ENCODE measurements around the gene TCL1A. TPM values are rescaled to one million over a fixed set of nuclear protein-coding genes. Genes with fewer than 3 reads are reported as not detected.

TCL1A gene
- total and polyA plus RNA-seq, 10 of the 15 experiments (the other 5 are each of a cell fraction or from before 2014, with no cell fraction given), result 5.9 to 283 (median 113) TPM

GRCh38 chr14:95711476-95712176, 2.3 kb downstream of the TCL1A start:
- H3K79me2 ChIP-seq (ENCODE audit: control insufficient read depth, insufficient read depth, low read length), result peaks cover 25% of the 10 kb centered on the region
- DNase-seq (ENCODE audit: low read depth, low spot score), result no peak
- H3K9ac ChIP-seq (ENCODE audit: control insufficient read depth, insufficient read depth, low read length), result peak overlapping the region; percentile 87
- peaks cover 0 to 13% of the 10 kb centered on the region in 2 experiments; a peak in 2 of 4 replicates for H3K36me3 ChIP-seq (ENCODE audit: control insufficient read depth in 2 of 2, insufficient read depth in 2 of 2, low read length in 1 of 2)
- peak overlapping the region; percentile 85 for H3K27ac ChIP-seq (ENCODE audit: control insufficient read depth, insufficient read depth)
- in situ Hi-C loops (cut with MboI) (no loop called here), intact Hi-C loops (cut with micrococcal nuclease; ENCODE audit: unreplicated experiment) (no loop called here)
- FAIRE-seq, result peak; percentile 78
- peak overlapping the region; percentile 84 for H3K4me3 ChIP-seq
- H4K20me1 ChIP-seq (ENCODE audit: control insufficient read depth, insufficient read depth), result no peaks in the 10 kb centered on the region
- H3K27me3 ChIP-seq (replicated peaks in 1 of 2; ENCODE audit: control insufficient read depth in 2 of 2, insufficient read depth in 2 of 2, low read length in 1 of 2), result no peaks in the 10 kb centered on the region
- peak overlapping the region; percentile 93 for H3K4me2 ChIP-seq (ENCODE audit: control insufficient read depth, insufficient read depth)
- ATAC-seq, result peak; percentile 44
- no peak for TF ChIP-seq MLLT1 (IDR thresholded peaks at IDR 0.05)
- TF ChIP-seq ZBTB4 (CRISPR knock-in tag; IDR thresholded peaks at IDR 0.05), result no peak
- no peak for TF ChIP-seq ZZZ3 (IDR thresholded peaks at IDR 0.05; ENCODE audit: control insufficient read depth, insufficient read length, low read depth)
- TF ChIP-seq RUNX3 (IDR thresholded peaks at IDR 0.05; ENCODE audit: low read length), result peak; percentile 64
- TF ChIP-seq POLR2A (IDR thresholded peaks at IDR 0.05; ENCODE audit: low read depth, low read length), result 0 out of 2 replicates have a peak, but pooled peaks have one; percentile 41
- TF ChIP-seq SPI1 (IDR thresholded peaks at IDR 0.05; ENCODE audit: borderline replicate concordance, insufficient read depth, low read depth, low read length), result peak; percentile 81
- TF ChIP-seq NR2C2 (IDR thresholded peaks at IDR 0.05; ENCODE audit: borderline replicate concordance, control insufficient read depth, insufficient read length, low read depth), result no peak
- CTCF ChIA-PET, result interaction anchor here (0.9 to 1.9 kb wide), 6 partner anchors 10 to 150 kb away, joined by 3 to 6 read pairs (median 4); no protein-coding TSS in a partner anchor
- no TSS peak for BruUV-seq (replicated peaks)
- RAD21 ChIA-PET (ENCODE audit: unreplicated experiment), result interaction anchor here (1.3 kb wide), 1 partner anchor 14 kb away, joined by 4 read pairs; no protein-coding TSS in a partner anchor
- peaks cover 19% of the 10 kb centered on the region for H3K4me1 ChIP-seq (ENCODE audit: control insufficient read depth, insufficient read depth, low read length)
- no peaks in the 10 kb centered on the region for H3K9me3 ChIP-seq (replicated peaks; ENCODE audit: control insufficient read depth, insufficient read depth, low read length)
- POLR2A ChIA-PET, result interaction anchor here (0.6 kb wide), 1 partner anchor 780 kb away, joined by 5 read pairs; no protein-coding TSS in a partner anchor
- WGBS (ENCODE audit: insufficient coverage, insufficient replicate concordance, low lambda C conversion rate, missing lambda C conversion rate), result 3% methylated on average over 9 of the region's 9 CpGs
- peak overlapping the region; percentile 65 for H2AFZ ChIP-seq (ENCODE audit: control insufficient read depth, low read depth, low read length)
- SMC1A ChIA-PET (ENCODE audit: uncharacterized antibody, unreplicated experiment), result interaction anchor here (0.6 to 1.2 kb wide), 4 partner anchors 8 to 49 kb away, joined by 3 to 6 read pairs (median 4); no protein-coding TSS in a partner anchor

Data from GM12878 (cell line).